ENCODE measurements around the gene IGFBP2.

DNA sequence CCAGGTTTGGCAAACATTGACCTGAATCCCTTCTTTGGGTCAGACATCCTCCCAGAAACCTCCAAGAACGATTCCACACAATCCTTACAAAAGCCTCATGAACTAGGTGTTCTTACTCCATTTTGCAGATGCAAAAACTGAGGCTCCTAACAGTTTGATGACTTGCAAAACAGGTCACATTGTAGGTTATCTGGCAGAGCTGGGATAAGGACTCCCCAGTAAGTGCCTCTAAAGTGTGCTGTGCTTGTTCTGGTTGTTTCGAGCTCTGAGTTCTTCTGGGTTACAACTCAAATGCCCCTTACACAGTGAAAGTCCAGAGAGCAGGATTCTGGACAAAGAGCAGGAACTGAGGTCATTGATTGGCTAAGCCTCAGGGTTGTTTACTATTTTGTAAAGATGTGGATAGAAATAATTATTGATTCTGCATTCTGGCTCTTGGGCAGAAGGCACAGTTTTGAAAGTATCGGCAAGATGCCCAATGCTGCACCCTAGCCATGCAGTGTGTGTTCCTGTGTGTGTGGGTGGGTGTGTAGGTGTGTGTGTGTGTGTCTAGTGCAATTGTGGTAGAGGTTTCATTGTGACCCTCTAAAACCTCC lies 17.0 kb upstream of the IGFBP2 start:
- TF ChIP-seq PAX5 (IDR thresholded peaks at IDR 0.05; ENCODE audit: insufficient read depth, low read length, severe bottlenecking) (no peak), POLR2AphosphoS5 (IDR thresholded peaks at IDR 0.05; ENCODE audit: low read depth, low read length) (no peak), POLR2A (IDR thresholded peaks at IDR 0.05; ENCODE audit: low read depth, low read length) (no peak), TAF1 (IDR thresholded peaks at IDR 0.05; ENCODE audit: low read depth, low read length) (no peak), SPI1 (IDR thresholded peaks at IDR 0.05; ENCODE audit: low read depth, low read length) (no peak)

Data from GM12891 (cell line).